Neuronal stem cell (in vitro differentiated cells): Measurements from ENCODE around the gene RGS6.
A peak's percentile ranks its signal among the peaks of the same experiment; 100 is the strongest.

ENCODE experiments used
- DNase-seq: peaks from one replicate; pipeline ENCODE4 v3.0.0-alpha.2; 2013; ENCODE audit warnings: low spot score
- H2AFZ ChIP-seq: one replicate; pipeline ENCODE4 v1.6.1; 2013; ENCODE audit warnings: mild to moderate bottlenecking, low read length, inconsistent platforms
- H2AK5ac ChIP-seq: 2 replicates; pipeline ENCODE4 v1.6.1; 2013; ENCODE audit warnings: low read depth, mild to moderate bottlenecking, inconsistent platforms, low read length, moderate library complexity, mixed read lengths
- H2BK120ac ChIP-seq: 2 replicates; pipeline ENCODE4 v1.6.1; 2013; ENCODE audit warnings: low read depth, mild to moderate bottlenecking, inconsistent platforms, low read length, moderate library complexity, mixed read lengths
- H2BK12ac ChIP-seq: one replicate; pipeline ENCODE4 v1.6.1; 2013; ENCODE audit warnings: low read length, inconsistent platforms
- H2BK15ac ChIP-seq: 2 replicates; pipeline ENCODE4 v1.6.1; 2013; ENCODE audit warnings: mild to moderate bottlenecking, low read length, inconsistent platforms, mixed read lengths
- H2BK5ac ChIP-seq: one replicate; pipeline ENCODE4 v1.6.1; 2013; ENCODE audit warnings: inconsistent platforms, mild to moderate bottlenecking, low read length, moderate library complexity
- H3K14ac ChIP-seq: one replicate; pipeline ENCODE4 v1.6.1; 2013; ENCODE audit warnings: low read length, inconsistent platforms
- H3K18ac ChIP-seq: 2 replicates; pipeline ENCODE4 v1.6.1; 2013; ENCODE audit warnings: low read length, inconsistent platforms
- H3K23ac ChIP-seq: 2 replicates; pipeline ENCODE4 v1.6.1; 2013; ENCODE audit warnings: low read depth, mild to moderate bottlenecking, mixed read lengths, low read length, inconsistent platforms; ENCODE audit not compliant: poor library complexity
- H3K27ac ChIP-seq: replicated peaks from 3 replicates; pipeline ENCODE4 v1.5.1; 2013; ENCODE audit warnings: low read length, inconsistent platforms
- H3K27me3 ChIP-seq, 3 experiments: 2 replicates each; pipeline ENCODE4 v1.6.1; 2013; ENCODE audit warnings: low read length in 3 of 3, mild to moderate bottlenecking in 2 of 3, inconsistent platforms in 1 of 3, low read depth in 1 of 3, mixed read lengths in 1 of 3, moderate library complexity in 1 of 3; ENCODE audit not compliant: control insufficient read depth in 3 of 3, insufficient read depth in 3 of 3
- H3K36me3 ChIP-seq, 2 donors: replicated peaks in 1 of 2; 2 replicates each; pipeline ENCODE4 v1.6.1; 2013; ENCODE audit warnings: low read length in 2 of 2; ENCODE audit not compliant: control insufficient read depth in 2 of 2, insufficient read depth in 2 of 2
- H3K4ac ChIP-seq: 2 replicates; pipeline ENCODE4 v1.6.1; 2013; ENCODE audit warnings: inconsistent platforms, mild to moderate bottlenecking, low read length, moderate library complexity
- H3K4me1 ChIP-seq, 2 donors: 1 replicate in 1 of 2; 2 replicates in 1 of 2; pipeline ENCODE4 v1.6.1; 2013; ENCODE audit warnings: low read length in 2 of 2, low read depth in 1 of 2; ENCODE audit not compliant: control insufficient read depth in 2 of 2, insufficient read depth in 1 of 2
- H3K4me2 ChIP-seq: one replicate; pipeline ENCODE4 v1.6.1; 2013; ENCODE audit warnings: mild to moderate bottlenecking, low read length, inconsistent platforms; ENCODE audit not compliant: insufficient read depth, poor library complexity, severe bottlenecking
- H3K4me3 ChIP-seq, 2 donors: 2 replicates each; pipeline ENCODE4 v1.5.1; 2013; ENCODE audit warnings: low read length in 2 of 2, mild to moderate bottlenecking in 2 of 2, inconsistent platforms in 1 of 2, moderate library complexity in 1 of 2
- H3K79me1 ChIP-seq: one replicate; pipeline ENCODE4 v1.6.1; 2013; ENCODE audit warnings: low read depth, mild to moderate bottlenecking, inconsistent platforms, low read length, moderate library complexity
- H3K9ac ChIP-seq: one replicate; pipeline ENCODE4 v1.6.1; 2013; ENCODE audit warnings: mild to moderate bottlenecking, low read depth, low read length, inconsistent platforms; ENCODE audit not compliant: poor library complexity
- H3K9me3 ChIP-seq, 2 donors: replicated peaks in 1 of 2; 2 replicates each; pipeline versions ENCODE3 to v1.6.1; 2013; ENCODE audit warnings: low read length in 2 of 2, mild to moderate bottlenecking in 2 of 2, inconsistent platforms in 1 of 2, low read depth in 1 of 2, mixed read lengths in 1 of 2, moderate library complexity in 1 of 2; ENCODE audit not compliant: control insufficient read depth in 2 of 2, insufficient read depth in 1 of 2
- H4K8ac ChIP-seq: one replicate; pipeline ENCODE4 v1.6.1; 2013; ENCODE audit warnings: low read depth, mild to moderate bottlenecking, inconsistent platforms, low read length, moderate library complexity
- H4K91ac ChIP-seq: one replicate; pipeline ENCODE4 v1.6.1; 2013; ENCODE audit warnings: low read length, low read depth, mild to moderate bottlenecking, inconsistent platforms; ENCODE audit not compliant: poor library complexity
- WGBS, 2 donors: extraction: QIAGEN DNeasy Blood & Tissue Kit; methylation state at CpG; one replicate each; pipeline ENCODE4 v1.1.7; 2013; ENCODE audit warnings: missing lambda C conversion rate in 2 of 2, mixed read lengths in 1 of 2; ENCODE audit not compliant: insufficient read length in 2 of 2, insufficient replicate concordance in 1 of 2; ENCODE audit errors: extremely low coverage in 2 of 2; 5-methylcytosine and 5-hydroxymethylcytosine counted together

Gene RGS6

GRCh38 chr14:72552236-72552635 lies 620.0 kb downstream of the RGS6 start:
- H2BK15ac ChIP-seq: no peak overlapping the region
- H2BK5ac ChIP-seq: no peak overlapping the region
- H3K79me1 ChIP-seq: no peaks in the 10 kb centered on the region
- no peaks in the 10 kb centered on the region for H3K9me3 ChIP-seq
- H3K27me3 ChIP-seq: peaks cover 0 to 18% (median 0%) of the 10 kb centered on the region in 3 experiments
- H3K14ac ChIP-seq: no peak overlapping the region
- no peak overlapping the region for H2BK120ac ChIP-seq
- H3K23ac ChIP-seq: no peak overlapping the region
- no peak overlapping the region for H2AFZ ChIP-seq
- no peak overlapping the region for H2BK12ac ChIP-seq
- no peak overlapping the region for H3K9ac ChIP-seq
- no peak overlapping the region for H3K27ac ChIP-seq
- H4K8ac ChIP-seq: no peak overlapping the region
- no peak overlapping the region for H3K4me2 ChIP-seq
- no CpG with 5 or more reads among the region's 5 CpGs for WGBS, 2 donors
- no peaks in the 10 kb centered on the region for H3K4me1 ChIP-seq
- H3K36me3 ChIP-seq: no peaks in the 10 kb centered on the region
- H3K4ac ChIP-seq: no peak overlapping the region
- no peak overlapping the region for H3K18ac ChIP-seq
- H4K91ac ChIP-seq: no peak overlapping the region
- DNase-seq: no peak
- H3K4me3 ChIP-seq: no peak overlapping the region
- H2AK5ac ChIP-seq: no peak overlapping the region

GRCh38 chr14:72553161-72553560 lies 620.9 kb downstream of the RGS6 start:
- peaks cover 0 to under 1% of the 10 kb centered on the region in 2 donors for H3K4me1 ChIP-seq
- H4K8ac ChIP-seq: no peak overlapping the region
- H3K4me3 ChIP-seq: peak overlapping the region in 1 of 2 donors; percentile 33
- H3K36me3 ChIP-seq: no peaks in the 10 kb centered on the region
- H3K27me3 ChIP-seq: peaks cover 0 to 18% (median 0%) of the 10 kb centered on the region in 3 experiments
- no peak overlapping the region for H3K18ac ChIP-seq
- H3K9me3 ChIP-seq: no peaks in the 10 kb centered on the region
- no peak overlapping the region for H3K23ac ChIP-seq
- no peak overlapping the region for H3K27ac ChIP-seq
- no peak for DNase-seq
- H3K79me1 ChIP-seq: no peaks in the 10 kb centered on the region
- H3K9ac ChIP-seq: no peak overlapping the region
- H4K91ac ChIP-seq: no peak overlapping the region
- WGBS, 2 donors: no CpG with 5 or more reads among the region's 8 CpGs
- H3K14ac ChIP-seq: no peak overlapping the region
- no peak overlapping the region for H3K4me2 ChIP-seq
- no peak overlapping the region for H2BK5ac ChIP-seq
- H2AK5ac ChIP-seq: no peak overlapping the region
- H3K4ac ChIP-seq: no peak overlapping the region
- H2AFZ ChIP-seq: no peak overlapping the region
- H2BK120ac ChIP-seq: no peak overlapping the region
- H2BK15ac ChIP-seq: no peak overlapping the region
- H2BK12ac ChIP-seq: no peak overlapping the region

- Histone ChIP-seq H3K4ac (no peak overlapping the region), H4K8ac (no peak overlapping the region), H3K23ac (no peak overlapping the region), H3K79me1 (no peaks in the 10 kb centered on the region), H2BK12ac (no peak overlapping the region), H2BK5ac (no peak overlapping the region), H3K36me3 (no peaks in the 10 kb centered on the region), H3K14ac (no peak overlapping the region), H3K4me2 (no peak overlapping the region), H3K4me3 (no peak overlapping the region), H2BK120ac (no peak overlapping the region), H2AFZ (no peak overlapping the region), H2AK5ac (no peak overlapping the region), H3K9me3 (no peaks in the 10 kb centered on the region), H3K27ac (no peak overlapping the region), H3K9ac (no peak overlapping the region), H3K27me3 (peaks cover 0 to 18% (median 0%) of the 10 kb centered on the region in 3 experiments), H3K18ac (no peak overlapping the region), H4K91ac (no peak overlapping the region), H3K4me1 (peaks cover 5% of the 10 kb centered on the region in 2 donors), H2BK15ac (no peak overlapping the region)
- no peak for DNase-seq
- no CpG with 5 or more reads among the region's 5 CpGs for WGBS, 2 donors
These were observed 621.4 kb downstream of the RGS6 start for GRCh38 chr14:72553656-72554055.

- Histone ChIP-seq H3K23ac (no peak overlapping the region), H3K27ac (no peak overlapping the region), H2BK5ac (no peak overlapping the region), H2BK15ac (no peak overlapping the region), H3K9ac (no peak overlapping the region), H3K4me1 (peaks cover 12% of the 10 kb centered on the region in 2 donors), H2AFZ (no peak overlapping the region), H3K18ac (no peak overlapping the region), H3K4ac (no peak overlapping the region), H3K36me3 (no peaks in the 10 kb centered on the region), H2AK5ac (no peak overlapping the region), H2BK120ac (no peak overlapping the region), H2BK12ac (no peak overlapping the region), H3K14ac (no peak overlapping the region), H4K91ac (no peak overlapping the region), H3K4me2 (no peak overlapping the region), H3K27me3 (peaks cover 0 to 18% (median 0%) of the 10 kb centered on the region in 3 experiments), H4K8ac (no peak overlapping the region), H3K9me3 (no peaks in the 10 kb centered on the region), H3K79me1 (no peaks in the 10 kb centered on the region), H3K4me3 (no peak overlapping the region)
- no CpG with 5 or more reads among the region's 4 CpGs for WGBS, 2 donors
- no peak for DNase-seq
These were observed 622.2 kb downstream of the RGS6 start for GRCh38 chr14:72554401-72554800.
